SK-N-SH (cell line): ENCODE data around the gene LIN52.

ENCODE experiments used
- EP300 ChIP-seq, 2 experiments: IDR thresholded peaks; 2 replicates each; pipeline versions ENCODE4 v1.4.0 to v1.6.1; 2012; ENCODE audit warnings: borderline replicate concordance in 1 of 2, low read depth in 1 of 2, low read length in 1 of 2
- FOXJ3 ChIP-seq: sonication (generic); formaldehyde crosslinking; IDR thresholded peaks from 2 replicates; pipeline ENCODE4 v1.5.1; 2020; ENCODE audit warnings: mild to moderate bottlenecking, missing genetic modification reagents
- GABPA ChIP-seq: IDR thresholded peaks from 2 replicates; pipeline ENCODE4 v1.4.0; 2012; ENCODE audit warnings: low read depth, mild to moderate bottlenecking
- RXRA ChIP-seq: IDR thresholded peaks from 2 replicates; pipeline ENCODE4 v1.4.0; 2012; ENCODE audit warnings: low read depth, mild to moderate bottlenecking, borderline replicate concordance
- SIN3A ChIP-seq: IDR thresholded peaks from 2 replicates; pipeline ENCODE4 v1.6.1; 2012; ENCODE audit warnings: low read depth, mild to moderate bottlenecking, low read length, moderate library complexity, borderline replicate concordance
- TAF1 ChIP-seq: IDR thresholded peaks from 2 replicates; pipeline ENCODE4 v1.6.1; 2012; ENCODE audit warnings: low read depth, mild to moderate bottlenecking, low read length, moderate library complexity, borderline replicate concordance
- YY1 ChIP-seq: IDR thresholded peaks from 2 replicates; pipeline ENCODE4 v1.4.0; 2012; ENCODE audit warnings: low read depth, mild to moderate bottlenecking
- TF ChIP-seq, protein P1 (sequence below): fragments of 200-600 bp; sonication (generic); IDR thresholded peaks from 2 replicates; pipeline ENCODE4 v1.6.1; 2017; ENCODE audit warnings: antibody characterized with exemption, mild to moderate bottlenecking, moderate library complexity
- TF ChIP-seq, protein P2 (sequence below): IDR thresholded peaks from 2 replicates; pipeline ENCODE4 v1.6.1; 2012; ENCODE audit warnings: mild to moderate bottlenecking, low read depth, low read length, moderate library complexity

DNA sequence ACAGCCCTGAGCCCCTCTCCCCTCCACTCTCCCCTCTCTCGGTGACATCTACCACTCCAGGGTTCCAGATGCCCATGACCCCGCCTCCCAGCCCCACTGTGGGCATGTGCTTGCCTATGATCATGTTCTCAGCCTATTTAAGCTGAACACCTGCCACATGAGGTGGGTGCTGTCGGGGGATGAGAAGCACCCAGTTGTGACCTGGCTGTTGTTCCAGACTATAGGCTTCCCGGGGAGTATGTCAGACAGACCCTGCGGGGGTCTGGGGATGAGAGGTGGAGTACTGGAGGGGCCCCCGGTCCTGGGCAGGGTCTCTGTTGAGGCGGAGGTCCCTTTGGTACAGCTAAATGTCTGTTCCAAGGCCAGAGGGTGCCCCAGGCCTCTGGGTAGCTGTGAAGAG lies 160.5 kb downstream of the LIN52 start:
- TF ChIP-seq GABPA (no peak), EP300 (IDR thresholded peaks at IDR 0.05; ENCODE audit: borderline replicate concordance in 1 of 2, low read depth in 1 of 2, low read length in 1 of 2) (no peak), RXRA (no peak), YY1 (no peak), TAF1 (no peak), FOXJ3 (CRISPR knock-in tag) (no peak), SIN3A (no peak)
- TF ChIP-seq, protein P1, sequence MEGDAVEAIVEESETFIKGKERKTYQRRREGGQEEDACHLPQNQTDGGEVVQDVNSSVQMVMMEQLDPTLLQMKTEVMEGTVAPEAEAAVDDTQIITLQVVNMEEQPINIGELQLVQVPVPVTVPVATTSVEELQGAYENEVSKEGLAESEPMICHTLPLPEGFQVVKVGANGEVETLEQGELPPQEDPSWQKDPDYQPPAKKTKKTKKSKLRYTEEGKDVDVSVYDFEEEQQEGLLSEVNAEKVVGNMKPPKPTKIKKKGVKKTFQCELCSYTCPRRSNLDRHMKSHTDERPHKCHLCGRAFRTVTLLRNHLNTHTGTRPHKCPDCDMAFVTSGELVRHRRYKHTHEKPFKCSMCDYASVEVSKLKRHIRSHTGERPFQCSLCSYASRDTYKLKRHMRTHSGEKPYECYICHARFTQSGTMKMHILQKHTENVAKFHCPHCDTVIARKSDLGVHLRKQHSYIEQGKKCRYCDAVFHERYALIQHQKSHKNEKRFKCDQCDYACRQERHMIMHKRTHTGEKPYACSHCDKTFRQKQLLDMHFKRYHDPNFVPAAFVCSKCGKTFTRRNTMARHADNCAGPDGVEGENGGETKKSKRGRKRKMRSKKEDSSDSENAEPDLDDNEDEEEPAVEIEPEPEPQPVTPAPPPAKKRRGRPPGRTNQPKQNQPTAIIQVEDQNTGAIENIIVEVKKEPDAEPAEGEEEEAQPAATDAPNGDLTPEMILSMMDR, result no peak
- TF ChIP-seq, protein P2, sequence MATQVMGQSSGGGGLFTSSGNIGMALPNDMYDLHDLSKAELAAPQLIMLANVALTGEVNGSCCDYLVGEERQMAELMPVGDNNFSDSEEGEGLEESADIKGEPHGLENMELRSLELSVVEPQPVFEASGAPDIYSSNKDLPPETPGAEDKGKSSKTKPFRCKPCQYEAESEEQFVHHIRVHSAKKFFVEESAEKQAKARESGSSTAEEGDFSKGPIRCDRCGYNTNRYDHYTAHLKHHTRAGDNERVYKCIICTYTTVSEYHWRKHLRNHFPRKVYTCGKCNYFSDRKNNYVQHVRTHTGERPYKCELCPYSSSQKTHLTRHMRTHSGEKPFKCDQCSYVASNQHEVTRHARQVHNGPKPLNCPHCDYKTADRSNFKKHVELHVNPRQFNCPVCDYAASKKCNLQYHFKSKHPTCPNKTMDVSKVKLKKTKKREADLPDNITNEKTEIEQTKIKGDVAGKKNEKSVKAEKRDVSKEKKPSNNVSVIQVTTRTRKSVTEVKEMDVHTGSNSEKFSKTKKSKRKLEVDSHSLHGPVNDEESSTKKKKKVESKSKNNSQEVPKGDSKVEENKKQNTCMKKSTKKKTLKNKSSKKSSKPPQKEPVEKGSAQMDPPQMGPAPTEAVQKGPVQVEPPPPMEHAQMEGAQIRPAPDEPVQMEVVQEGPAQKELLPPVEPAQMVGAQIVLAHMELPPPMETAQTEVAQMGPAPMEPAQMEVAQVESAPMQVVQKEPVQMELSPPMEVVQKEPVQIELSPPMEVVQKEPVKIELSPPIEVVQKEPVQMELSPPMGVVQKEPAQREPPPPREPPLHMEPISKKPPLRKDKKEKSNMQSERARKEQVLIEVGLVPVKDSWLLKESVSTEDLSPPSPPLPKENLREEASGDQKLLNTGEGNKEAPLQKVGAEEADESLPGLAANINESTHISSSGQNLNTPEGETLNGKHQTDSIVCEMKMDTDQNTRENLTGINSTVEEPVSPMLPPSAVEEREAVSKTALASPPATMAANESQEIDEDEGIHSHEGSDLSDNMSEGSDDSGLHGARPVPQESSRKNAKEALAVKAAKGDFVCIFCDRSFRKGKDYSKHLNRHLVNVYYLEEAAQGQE, result no peak
